NCI-H774 (cell line): ENCODE measurements around the gene KCNIP4.
A peak's percentile ranks its signal among the peaks of the same experiment; 100 is the strongest.
"Not testable (repeated sequence)": the region's sequence is repeated elsewhere in the genome, so short reads cannot be mapped to it uniquely, and the experiment has no call there.

Experiments
- DNase-seq: peaks from one replicate; lab custom pipeline; 2025; lab: John Stamatoyannopoulos, UW

The KCNIP4 gene

DNA sequence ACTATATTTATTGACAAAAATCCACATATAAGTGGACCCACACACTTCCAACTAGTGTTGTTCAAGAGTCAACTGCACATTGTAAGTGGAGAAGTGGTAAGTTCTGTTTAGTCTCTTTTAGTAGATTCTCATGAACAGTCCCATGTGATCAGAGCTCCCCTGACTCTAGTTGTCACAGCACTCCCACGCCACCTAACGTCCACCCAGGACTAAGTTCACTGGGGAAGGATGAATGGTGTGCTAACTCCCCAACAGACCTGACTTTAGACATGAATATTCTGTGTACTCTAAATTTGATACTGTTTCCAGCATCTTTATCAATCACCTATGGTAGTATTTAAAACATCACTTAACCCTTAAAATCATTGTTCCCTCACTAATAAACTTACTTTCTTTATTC is 1188.5 kb downstream of the KCNIP4 start:
- no peak for DNase-seq

DNA sequence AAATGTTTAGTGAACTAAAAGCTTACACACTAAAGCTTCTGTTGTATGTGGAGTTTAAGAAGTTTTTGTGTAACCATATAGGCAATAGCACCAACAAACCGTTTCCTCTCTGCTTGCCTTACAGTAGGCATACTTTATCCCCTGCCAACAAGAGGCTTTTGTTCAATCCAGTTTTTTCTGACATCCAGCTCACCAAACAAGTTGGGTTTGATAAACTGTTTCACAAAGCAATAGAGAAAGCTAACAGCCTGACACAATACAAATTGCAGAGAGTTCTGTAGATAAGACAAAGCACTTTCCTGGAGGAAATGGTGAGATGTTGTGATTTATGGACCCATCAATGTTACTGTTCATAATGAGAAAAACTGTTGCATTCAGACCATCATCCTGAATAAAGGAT is 1194.5 kb downstream of the KCNIP4 start:
- no peak for DNase-seq

DNA sequence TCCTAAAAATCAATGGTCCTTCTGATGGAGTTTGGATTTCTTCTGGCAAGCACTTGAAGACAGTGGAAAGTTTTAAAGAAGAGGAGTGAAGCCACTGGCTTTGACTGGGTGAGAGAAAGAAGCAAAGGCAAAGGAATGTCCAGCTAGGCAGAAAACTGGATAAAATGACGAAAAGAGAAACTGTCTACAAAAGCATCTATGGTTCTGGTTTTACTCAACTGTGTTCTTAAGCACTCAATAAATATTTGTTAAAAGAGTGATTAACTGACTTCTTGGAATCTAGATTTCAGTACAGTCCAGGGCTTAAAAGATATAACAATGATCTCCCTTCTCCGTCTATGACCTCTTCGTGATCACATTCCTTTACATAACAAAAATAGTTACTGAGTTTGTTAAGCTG is 1195.9 kb downstream of the KCNIP4 start:
- no peak for DNase-seq

DNA sequence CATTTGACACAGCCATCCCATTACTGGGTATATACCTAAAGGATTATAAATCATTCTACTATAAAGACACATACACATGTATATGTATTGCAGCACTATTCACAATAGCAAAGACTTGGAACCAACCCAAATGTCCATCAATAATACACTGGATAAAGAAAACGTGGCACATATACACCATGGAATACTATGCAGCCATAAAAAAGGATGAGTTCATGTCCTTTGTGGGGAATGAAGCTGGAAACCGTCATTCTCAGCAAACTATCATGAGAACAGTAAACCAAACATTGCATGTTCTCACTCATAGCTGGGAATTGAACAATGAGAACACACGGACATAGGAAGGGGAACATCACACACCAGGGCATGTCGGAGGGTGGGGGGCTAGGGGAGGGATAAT is 1202.6 kb downstream of the KCNIP4 start:
- DNase-seq = not testable (repeated sequence)

DNA sequence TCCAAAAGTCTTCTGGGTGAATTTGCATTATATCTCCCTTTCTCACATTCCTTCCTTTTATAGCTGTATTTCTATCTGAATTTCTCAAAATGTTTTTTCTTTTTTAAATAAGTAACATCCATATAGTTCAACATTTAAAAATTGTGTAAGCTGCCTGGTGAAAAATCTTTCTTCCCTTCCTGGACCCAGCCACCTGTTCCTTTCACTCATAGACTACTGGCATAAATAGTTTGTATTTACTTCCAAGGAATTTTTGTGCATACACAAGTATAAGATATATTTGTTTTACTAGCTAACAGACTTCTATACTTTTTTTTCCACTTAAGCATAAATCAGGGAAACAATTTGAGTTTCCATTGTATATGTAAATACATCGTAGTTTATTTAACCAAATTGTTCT is 1212.6 kb downstream of the KCNIP4 start:
- DNase-seq = no peak

DNA sequence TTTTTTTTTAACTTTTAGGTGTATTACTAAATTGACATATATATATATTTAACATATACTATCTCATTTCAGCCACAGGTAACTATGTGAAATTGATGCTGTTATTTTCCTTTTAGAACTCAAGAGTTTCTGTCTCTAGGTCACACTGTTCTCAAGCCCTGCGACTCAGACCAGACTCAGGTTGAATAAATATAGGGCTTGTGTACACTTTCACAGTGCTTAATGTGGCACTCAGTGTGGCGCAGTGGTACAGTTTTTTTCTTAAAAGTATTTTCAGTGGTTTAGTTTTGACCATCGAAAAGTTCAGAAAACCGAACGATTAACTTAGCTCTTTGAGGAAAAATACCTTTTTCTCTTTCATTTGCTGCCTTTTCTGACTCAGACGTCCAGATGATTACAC is 1223.7 kb downstream of the KCNIP4 start:
- no peak for DNase-seq

DNA sequence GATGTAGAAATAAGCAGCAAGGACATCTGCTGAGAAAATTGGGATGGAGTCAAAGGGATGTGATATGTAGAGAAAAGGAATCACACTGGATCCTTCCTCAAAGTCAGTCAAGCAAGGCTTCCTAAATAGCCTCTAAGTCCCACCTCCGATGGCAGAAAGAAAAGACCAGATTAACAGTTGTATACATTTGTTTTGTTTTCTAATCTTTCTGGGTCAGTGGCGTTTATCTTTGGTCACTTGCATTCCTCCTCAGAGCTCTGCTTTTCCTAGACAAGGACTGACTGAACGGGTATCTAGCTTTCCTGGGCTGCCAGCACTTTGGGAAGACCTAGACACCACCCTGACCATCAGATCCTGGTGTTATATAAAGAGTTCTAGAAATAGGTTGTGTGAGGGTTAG is 1225.1 kb downstream of the KCNIP4 start:
- no peak for DNase-seq

DNA sequence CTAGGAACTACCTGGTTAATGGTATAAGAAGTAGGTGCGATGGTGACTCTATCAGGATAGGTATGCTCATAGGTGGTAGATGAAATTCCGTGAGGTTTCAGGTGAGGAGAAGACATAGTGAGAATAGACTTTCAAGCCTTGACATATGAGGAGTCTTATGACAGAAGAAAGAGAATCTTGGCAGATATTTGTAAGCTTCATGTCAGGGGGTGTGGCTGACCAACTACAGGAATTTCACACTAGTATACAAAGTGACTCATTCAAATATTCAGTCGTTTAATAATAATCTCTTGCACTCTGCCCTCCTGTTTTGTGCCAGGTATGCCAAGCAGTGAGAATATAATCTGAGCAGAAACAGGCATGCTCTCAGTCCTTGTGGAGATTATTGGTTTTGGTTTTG is 1225.6 kb downstream of the KCNIP4 start:
- no peak for DNase-seq

DNA sequence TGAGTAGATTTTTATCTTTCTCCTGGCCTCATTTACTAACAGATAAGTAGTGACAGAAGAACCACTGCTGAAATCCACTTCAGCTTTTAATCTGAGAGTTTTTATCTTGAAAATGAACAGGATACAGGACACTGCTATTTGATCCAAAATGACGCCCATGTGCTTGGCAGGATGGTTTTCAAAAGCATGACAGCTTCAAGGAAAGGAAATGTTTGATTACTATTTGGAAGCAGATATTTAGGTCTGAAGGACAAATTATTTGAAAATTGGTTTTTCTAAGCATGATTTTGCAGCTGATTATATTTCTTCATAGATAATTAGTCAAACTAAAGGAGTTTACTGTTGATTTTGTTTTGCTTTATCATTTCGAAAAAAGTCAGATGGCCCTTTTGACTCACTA is 1237.2 kb downstream of the KCNIP4 start:
- no peak for DNase-seq

DNA sequence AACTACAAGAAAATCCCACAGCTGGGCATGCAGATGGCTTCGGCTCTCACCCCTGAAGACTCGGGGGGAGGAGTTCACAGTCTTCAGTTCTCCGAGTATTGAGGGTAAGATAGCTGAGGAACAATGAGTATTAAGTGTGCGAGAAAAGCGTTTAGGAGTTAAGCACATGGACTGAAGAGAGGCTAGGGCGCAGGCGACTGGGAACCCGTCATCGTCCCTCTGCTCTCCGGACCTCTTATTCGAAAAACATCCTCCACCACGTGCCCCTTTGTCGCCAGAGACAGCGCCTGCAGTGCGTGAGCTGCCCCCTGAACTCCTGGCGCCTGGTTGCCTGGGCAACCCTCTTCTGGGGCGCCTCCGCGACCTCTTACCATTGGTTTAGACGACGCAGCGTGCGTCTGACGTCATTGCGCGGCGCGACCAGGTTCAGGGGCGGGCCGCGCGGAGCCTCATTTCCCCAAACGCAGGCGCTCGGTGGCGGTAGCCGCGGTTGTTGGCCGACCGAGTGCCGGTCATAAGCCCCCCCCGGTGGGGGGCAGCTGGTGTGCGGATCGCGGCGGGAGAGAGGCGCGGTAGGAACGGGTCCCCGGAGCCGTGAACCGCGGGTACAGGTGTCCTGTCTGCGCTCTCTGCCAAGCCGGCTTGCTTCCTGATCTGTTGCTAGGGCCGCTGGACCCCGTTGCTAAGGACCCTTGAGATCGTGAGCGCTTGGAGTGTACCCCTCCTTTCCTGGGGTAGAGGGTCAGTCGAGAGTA is 1248.4 kb downstream of the KCNIP4 start, which contains the start of gene PACRGL:
Gene PACRGL (plus strand): TSS at position 452 of the 755 bp plus-strand sequence. CDS start 4,024 bp downstream, outside the sequence.
- peak; percentile 95 for DNase-seq

DNA sequence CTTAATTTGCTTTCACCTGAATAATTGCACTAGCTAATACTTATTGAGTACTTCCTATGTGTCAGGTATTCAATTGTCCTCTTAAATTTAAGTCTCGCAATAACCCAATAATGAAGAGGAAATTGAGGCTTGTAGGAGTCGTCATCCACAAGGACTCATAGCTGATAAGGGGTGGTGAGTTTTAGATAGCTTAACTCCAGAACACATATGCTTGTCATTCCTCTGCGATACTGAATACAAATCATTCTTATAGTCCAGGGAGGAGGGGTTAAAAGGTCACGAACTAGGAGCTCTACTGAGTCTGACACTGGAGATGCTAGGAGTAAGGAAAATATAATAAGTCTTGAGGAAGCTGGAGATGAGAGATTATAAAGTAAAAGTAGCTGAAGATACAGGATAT is 1249.8 kb downstream of the KCNIP4 start:
- no peak for DNase-seq

DNA sequence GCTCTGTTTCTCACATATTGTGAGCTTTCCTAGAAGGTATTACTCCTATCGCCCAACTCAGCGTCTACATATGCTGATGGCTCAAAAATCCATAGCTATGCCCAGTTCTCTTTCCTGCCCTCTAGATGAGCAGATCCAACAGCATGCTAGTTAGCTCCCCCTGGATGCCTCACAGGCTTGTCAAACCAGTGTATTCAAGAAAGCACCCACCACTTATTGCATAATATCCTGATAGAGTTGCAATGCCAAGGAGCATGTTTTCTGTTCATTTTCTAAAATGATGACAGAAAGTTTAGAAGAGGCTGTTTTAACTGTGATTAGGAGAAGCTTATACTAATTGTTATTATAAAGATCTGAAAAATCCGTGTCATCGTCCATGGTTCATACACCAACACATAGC is 1250.2 kb downstream of the KCNIP4 start:
- DNase-seq = no peak

DNA sequence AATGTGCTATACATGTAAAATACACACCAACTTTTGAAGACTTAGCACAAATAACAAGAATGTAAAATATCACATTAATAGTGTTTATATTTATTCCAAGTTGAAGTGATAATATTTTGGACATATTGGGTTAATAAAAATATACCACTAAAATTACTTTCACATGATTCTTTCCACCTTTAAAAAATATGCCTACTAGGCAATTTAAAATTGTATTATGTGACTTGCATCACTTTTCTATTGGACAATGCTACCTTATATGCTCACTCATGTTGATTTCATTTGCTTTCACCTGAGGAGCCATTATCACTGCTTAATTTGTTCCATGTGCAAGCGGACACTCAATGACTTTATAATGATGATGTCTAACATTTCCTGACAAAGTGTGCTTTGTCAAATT is 1251.8 kb downstream of the KCNIP4 start:
- DNase-seq = no peak

DNA sequence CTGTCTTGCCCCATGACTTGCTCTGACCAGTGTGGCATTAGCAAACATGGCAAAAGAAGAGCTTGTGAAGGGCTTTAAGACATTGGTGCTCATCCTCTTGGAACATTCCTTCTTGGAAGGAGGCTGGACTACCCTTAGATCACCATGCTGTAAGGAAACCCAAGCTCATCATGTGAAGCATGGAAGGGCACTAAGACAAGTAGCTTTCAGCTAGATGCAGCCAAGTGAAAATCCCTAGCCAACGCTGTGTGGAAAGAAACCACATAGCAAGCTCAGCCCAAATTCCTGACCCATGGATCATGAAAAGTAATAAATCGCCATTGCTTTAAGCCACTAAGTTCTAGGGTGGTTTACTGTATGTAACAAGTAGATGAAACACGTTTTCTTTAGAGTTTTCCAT is 1260.7 kb downstream of the KCNIP4 start:
- no peak for DNase-seq

DNA sequence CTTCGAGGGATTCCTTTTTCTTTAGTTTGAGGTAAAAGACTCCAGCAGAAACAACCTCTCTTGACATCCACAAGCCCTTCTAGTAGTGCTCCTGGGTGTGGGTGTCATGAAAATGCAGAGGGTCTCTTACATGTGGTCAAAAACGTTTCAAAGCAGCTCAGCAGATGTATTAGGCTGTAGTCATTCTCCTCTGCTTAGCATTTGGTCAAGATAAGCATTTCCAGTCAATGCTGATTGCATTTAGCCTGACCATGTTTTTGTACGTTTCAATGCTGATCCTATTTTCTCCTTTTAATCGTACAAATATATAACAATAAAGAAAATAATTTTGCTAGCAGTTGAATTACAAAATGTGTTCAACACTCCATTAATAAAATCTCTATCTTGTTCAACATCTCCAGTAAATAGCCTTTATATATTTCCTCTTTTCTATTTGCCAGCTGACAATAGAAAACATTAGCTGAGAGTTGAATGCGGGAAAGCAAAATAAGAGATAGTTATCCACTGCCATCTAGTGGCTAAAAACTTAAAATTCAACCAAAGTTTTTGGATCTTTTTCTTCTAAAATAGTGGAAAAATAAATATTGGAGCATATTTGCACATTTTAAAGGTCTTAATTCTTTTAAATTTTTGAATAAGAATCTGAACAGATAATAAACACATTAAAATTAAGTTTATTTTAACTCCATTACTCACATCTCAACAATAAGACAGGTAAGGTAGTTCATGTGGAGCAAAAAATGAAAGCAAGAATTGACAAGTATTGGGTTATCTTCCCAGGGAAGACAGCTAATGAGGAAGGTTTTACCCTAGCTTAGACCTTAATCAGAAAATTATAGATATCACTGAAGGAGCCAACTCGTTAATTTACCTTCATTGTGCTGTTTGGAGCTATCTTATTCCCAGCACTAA is 1263.5 kb downstream of the KCNIP4 start:
- DNase-seq = peak; percentile 28

DNA sequence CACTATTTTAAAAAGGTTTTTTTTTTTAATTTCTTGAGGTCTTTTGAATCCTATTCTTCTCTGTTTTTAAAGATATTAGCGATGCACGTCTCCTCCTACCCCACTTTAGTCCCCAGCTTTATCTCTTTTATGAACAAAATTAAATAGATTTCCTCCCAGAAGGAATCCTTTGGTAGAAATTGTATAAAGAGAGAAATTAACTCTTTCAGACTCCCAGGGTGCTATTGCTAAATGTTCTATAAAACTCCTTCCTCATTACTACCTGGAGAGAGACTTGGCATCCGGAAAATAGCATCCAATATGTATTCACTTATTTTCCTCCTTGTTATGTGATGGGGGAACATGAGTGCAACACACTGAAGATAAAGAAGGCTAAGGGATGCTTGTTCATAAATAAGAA is 1264.8 kb downstream of the KCNIP4 start:
- DNase-seq = no peak

DNA sequence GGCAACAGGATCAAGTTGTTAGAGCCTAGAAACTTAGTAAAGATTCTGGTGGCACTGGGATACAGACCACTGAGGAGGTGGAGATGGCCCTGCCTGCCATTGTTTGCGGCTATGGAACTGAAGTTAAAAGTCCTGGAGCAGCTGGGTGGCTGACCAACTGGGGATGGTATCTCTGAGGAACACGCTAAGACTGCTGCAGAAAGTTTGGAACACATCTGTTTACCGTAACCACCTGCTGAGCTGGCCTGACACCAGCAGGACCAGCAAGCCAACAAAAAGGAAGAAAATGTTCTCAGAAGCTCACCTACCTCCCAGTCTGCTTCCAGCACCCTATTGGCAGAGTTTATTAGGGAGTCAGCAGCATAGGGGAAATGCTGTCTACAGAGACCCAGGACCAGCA is 1265.7 kb downstream of the KCNIP4 start:
- DNase-seq = no peak

DNA sequence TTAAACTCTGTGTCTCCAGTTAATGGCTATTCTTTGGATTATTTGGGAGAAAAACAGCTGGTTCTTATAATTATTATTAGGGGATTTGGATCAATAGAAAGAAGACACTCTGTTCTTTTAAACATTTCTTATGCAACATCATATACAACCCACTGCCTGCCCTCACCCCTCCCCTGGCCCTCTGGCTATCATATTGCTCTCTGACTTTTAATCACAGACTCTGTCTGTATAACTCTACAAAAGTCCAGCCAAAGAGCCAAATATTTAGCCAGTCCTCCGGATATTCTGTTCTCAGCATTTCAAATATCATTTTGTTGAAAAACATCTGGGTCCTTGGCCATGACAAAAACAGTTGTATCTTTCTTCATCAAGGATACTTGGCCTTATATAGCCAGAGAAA is 1267.3 kb downstream of the KCNIP4 start:
- DNase-seq = no peak

DNA sequence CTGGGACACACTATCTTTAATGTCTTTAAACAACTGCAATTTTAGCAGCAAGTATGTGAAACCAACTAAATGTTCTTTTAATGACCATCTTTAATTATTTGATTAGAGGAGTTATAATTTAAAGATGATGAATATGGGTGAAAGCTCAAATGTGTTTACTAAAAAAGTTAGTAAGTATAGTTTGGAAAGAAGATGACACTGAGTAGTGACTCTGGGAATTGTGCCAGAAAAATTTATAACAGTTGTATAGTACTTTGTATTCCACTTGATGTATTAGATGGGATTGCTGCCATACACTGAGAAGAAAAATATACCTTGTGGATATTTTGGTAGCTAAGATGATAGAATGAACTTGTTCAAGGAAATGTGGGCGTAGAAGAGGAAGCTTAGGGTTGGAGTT is 1267.8 kb downstream of the KCNIP4 start:
- DNase-seq = no peak

DNA sequence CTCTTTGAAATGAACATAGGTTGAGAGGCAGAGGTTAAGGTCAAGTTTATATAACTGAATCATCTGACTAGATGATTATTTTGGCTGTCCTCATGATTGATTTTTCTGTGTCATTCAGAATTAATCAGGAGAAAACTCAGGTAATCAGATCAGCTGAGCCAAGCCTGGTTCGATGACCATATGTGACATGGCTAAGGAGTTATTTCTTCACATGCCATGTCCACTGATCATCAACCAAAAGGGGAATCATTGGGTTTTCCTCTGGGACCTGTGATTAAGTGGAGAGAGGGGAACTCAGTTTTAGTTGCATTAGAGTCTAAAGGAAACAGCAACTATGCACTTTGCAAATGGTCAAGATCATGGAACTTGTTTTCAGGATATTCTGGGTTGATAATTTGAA is 1268.6 kb downstream of the KCNIP4 start:
- DNase-seq = no peak
